Activated T-helper 1 cell treated with anti-CD3 and anti-CD28 coated beads, Interleukin-2, amount 50 U/mL, for 16 hours (primary cell): Measurements from ENCODE around the gene REXO4.
A peak's percentile ranks its signal among the peaks of the same experiment; 100 is the strongest.
"Not testable (repeated sequence)": the region's sequence is repeated elsewhere in the genome, so short reads cannot be mapped to it uniquely, and the experiment has no call there.

Source experiments
- DNase-seq, 2 donors: peaks; one replicate each; pipeline ENCODE4 v3.0.0-alpha.2; 2020; ENCODE audit warnings: low read depth in 1 of 2, low spot score in 1 of 2

The REXO4 gene

GRCh38 chr9:133421615-133422542 is 4.1 kb upstream of the REXO4 start, which contains the start of gene ADAMTS13:
Gene ADAMTS13 (plus strand): TSS chr9:133422367. CDS start chr9:133422444, 77 bp downstream.
- DNase-seq: no peak

GRCh38 chr9:133420392-133420827 is 2.6 kb upstream of the REXO4 start:
- no peak for DNase-seq

GRCh38 chr9:133419005-133419404 is 1.2 kb upstream of the REXO4 start:
- no peak for DNase-seq

- no peak for DNase-seq
Measured at GRCh38 chr9:133415170-133415569, 2.6 kb downstream of the REXO4 start.

GRCh38 chr9:133408042-133408441 is 9.8 kb downstream of the REXO4 start:
- no peak for DNase-seq

DNA sequence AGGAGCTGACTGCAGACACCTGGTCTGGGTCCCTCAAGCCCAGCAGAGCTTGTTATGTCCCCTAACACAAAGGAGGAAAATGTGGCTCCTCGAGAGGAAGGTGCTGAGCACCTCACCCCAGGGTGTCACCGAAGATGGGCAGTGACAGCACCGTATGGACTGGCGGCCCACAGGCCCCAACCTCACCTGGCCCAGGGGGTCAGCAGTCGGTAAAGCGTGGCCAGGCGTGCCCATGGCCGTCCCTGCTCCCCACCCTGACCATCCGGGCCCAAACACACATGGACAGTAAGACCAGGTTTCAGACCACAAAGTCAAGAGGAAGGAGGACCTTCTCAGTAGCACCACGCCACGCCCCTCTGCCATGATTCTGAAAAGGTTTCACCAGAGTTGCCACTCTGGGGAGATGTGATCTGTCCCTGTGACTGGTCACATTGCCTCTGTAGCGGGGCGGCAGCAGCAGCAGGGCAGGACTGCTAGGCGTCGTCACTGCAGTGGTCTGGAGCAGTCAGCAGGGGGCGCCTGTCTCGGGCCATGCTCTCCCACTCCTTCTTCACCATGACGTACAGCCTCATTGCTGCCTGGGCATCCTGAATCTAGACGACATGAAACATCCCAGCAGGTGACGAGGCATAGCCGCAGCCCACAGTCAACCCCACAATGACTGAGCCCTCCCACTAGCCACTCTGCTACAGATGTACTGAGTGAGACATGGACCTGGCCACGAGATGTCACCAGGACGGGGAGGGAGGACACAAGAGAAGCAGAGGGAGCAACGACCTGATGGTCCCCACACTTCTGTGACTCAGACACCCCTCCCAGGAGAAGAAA is 11.1 kb downstream of the REXO4 start:
- DNase-seq: peak; percentile 62 to 72

DNA sequence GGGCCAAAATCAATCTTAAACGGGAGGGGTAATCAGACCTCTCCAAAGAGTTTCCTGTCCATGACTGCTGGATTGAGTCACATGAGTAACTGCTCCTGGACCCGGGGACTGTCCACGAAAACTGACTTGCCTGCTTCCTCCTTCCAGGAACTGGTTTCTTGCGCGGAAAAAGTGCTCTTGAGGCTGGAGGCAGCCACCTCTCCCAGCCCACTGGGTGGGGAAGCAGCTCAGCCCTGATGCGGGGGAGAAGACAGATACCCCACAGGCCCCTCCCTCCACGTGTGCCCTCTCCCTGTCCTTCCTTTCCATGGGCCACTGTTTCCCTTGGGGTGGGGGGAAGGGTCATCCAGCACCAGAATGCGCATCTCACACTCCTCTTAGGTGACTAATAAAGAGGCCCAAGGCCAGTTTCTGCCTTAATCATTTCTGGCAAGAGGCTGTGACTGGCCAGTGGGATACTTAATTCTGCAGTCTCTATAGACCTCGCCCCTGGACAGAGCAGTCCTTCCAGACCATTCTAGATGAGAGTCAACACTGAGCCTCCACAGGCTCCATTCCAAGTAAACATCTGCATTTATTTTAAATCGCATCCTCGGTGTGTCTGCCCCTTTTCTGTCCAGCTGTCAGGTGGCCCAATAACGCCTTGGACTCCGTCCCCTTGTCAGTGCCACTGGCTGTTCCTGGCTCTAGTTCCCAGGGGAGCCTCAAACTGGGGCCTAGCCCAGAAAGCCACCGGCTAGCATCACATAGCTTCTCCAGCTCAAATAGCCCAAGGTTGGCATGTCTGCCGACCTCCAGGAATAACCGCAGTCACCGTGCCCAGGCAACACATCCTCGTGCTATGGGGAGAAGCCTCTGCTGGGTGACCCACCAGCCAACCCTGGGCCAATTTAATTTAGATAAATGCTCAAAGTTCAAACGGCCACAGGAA is 12.0 kb downstream of the REXO4 start:
- no peak for DNase-seq

- DNase-seq: no peak
Measured at GRCh38 chr9:133404454-133405002, 13.3 kb downstream of the REXO4 start.

GRCh38 chr9:133403766-133404453 is 13.9 kb downstream of the REXO4 start:
- DNase-seq: peak; percentile 26 to 37

DNA sequence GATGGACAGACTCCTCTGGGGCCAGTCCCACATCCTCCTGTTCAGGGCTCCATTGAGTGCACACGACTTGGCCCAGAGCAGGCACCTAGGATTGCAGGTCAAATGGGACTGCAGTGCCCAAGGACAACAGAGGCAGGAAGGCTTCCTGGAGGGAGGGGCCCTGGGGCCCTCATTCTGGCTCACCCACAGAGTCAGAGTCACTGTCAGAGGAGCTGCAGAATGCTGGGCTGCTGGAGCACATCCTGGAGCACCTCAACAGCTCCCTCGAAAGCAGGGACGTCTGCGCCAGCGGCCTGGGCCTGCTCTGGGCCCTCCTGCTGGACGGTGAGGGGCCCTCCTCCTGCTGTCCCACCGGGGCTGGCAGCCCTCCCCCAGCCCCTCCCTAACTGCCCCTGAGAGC is 15.1 kb downstream of the REXO4 start:
- DNase-seq: no peak

DNA sequence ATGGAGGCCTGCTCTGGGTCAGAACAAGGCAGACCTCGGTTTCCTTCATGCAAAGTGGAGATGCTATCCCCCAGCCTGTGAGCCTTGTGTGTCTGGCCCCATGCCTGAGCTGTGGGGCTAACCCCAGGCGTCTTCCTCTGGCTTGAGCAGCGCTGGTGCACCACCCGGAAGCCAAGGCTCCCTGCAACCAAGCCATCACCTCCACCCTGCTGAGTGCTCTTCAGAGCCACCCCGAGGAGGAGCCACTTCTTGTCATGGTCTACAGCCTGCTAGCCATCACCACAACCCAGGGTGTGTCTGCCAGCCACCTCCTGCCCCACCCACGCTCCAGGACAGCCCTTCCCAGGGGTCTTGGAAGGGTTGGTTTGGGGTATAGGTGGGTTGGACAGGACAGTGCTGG is 16.2 kb downstream of the REXO4 start:
- no peak for DNase-seq

DNA sequence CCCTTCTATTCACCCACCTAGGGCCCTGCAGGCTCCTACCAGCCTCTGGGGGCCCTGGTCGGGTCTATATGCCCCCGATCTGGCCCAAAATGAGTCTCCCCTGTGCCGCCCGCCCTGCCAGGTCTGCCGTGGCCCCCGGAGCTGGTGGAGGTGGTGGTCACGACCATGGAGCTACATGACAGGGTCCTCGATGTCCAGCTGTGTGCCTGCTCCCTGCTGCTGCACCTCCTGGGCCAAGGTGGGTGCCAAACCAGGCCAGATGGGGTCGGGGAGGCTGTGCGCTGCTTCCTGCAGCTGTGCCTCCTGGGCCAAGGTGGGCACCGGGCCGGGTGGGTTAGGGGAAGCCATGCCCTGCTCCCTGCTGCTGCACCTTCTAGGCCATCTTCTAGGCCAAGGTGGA is 17.5 kb downstream of the REXO4 start:
- no peak for DNase-seq

DNA sequence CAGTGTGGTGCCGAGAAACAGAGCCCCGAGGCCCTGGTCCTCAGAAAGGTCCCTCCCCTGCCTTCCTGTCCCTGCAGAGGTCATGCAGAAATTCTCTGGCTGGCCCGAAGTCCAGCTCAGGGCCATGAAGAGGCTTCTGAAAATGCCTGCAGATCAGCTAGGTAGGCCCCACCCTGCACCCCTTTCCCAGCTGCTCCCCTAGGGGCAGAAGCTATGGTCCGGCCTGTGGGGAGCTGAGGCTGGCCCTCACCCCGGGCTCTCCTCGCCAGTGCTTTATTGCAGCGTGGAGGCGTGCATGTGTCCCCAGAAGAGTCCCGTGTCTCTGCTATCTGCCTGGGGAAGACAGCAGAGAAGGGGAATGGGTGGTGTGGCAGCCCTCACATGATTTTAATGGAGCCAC is 19.9 kb downstream of the REXO4 start:
- DNase-seq: no peak

DNA sequence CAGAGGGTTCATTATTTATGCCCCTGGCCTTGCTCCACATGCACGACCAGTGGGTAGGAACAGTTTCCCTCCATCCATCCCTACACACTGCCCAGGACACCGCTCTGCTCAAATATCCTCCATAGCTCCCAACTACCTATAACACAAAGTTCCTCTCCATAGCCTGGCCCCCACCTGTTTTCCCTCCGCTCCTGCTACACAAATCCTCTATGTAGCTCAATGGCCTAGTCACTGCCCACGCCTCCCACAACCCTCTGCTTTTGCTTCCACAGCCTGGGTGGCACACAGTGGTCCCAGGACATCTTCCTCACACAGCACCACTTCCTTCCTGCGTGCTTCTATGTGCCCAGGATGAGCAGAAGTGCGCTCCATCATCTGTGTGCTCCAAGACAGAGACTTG is 20.4 kb downstream of the REXO4 start:
- DNase-seq: no peak

GRCh38 chr9:133396952-133397351 is 20.9 kb downstream of the REXO4 start:
- DNase-seq: no peak

GRCh38 chr9:133394687-133395271 is 23.0 kb downstream of the REXO4 start:
- DNase-seq: no peak

DNA sequence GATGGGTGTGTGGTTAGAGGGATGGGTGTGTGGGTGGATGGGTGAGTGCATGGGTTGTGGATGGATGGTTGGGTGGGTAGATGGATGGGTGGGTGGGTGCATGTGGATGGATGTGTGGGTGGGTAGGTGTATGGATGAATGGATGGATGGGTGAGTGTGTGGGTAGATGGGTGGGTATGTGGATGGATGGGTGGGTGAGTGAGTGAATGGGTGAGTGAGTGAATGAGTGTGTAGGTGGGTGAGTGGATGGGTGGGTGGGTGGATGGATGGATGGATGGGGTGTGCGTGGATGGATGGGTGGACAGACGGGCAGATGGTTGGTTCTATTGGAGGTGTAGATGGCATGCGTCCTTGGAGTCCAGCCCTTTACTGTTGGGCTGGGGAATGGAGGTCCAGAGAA is 24.4 kb downstream of the REXO4 start:
- DNase-seq: no peak

- DNase-seq: not testable (repeated sequence)
Measured at GRCh38 chr9:133392308-133392707, 25.5 kb downstream of the REXO4 start.

- DNase-seq: not testable (repeated sequence)
Measured at GRCh38 chr9:133391449-133391848, 26.4 kb downstream of the REXO4 start.

DNA sequence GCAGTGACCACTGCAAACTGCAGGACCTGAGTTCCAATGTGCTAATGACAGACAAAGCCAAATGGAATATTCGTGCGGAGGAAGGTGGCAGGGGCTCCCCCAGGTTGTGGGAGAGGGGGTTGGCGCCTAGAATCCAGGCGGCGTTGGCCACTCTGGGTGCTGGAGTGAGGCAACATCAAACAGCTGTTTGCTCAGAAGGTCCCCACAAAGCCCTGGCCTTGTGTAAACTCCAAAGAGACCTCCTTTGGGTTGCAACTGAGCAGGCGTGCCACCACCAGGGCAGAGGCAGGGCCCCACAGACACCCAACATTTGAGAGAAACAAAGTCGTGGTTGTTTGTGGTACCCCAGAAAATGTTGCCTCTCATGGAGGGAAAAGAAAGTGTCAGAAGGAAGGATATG is 27.1 kb downstream of the REXO4 start:
- DNase-seq: no peak
